Midbrain (tissue), 1 donor: ENCODE data around the gene MED25.
A peak's percentile ranks its signal among the peaks of the same experiment; 100 is the strongest.

Experiments used
- DNase-seq: peaks from one replicate; lab custom pipeline; 2025; lab: John Stamatoyannopoulos, UW

Gene MED25

GRCh38 chr19:49817964-49818648, at the start of gene MED25:
Gene MED25 (plus strand): TSS chr19:49818289. CDS start chr19:49818342, 53 bp downstream.
- DNase-seq = peak; percentile 90

- no peak for DNase-seq
Observed at GRCh38 chr19:49770529-49770928, 47.6 kb upstream of the MED25 start.

GRCh38 chr19:49771674-49772139, 46.4 kb upstream of the MED25 start:
- DNase-seq = no peak

GRCh38 chr19:49772850-49773432, 45.1 kb upstream of the MED25 start:
- DNase-seq = no peak

GRCh38 chr19:49773663-49774350, 44.3 kb upstream of the MED25 start:
- no peak for DNase-seq

- DNase-seq = no peak
Observed at GRCh38 chr19:49774969-49775368, 43.1 kb upstream of the MED25 start.

GRCh38 chr19:49775742-49776370, 42.2 kb upstream of the MED25 start:
- DNase-seq = no peak

GRCh38 chr19:49776371-49776764, 41.7 kb upstream of the MED25 start:
- no peak for DNase-seq

GRCh38 chr19:49779731-49780555, 38.1 kb upstream of the MED25 start:
- no peak for DNase-seq

GRCh38 chr19:49780861-49781260, 37.2 kb upstream of the MED25 start:
- DNase-seq = no peak

- DNase-seq = no peak
Observed at GRCh38 chr19:49781394-49781793, 36.7 kb upstream of the MED25 start.

- DNase-seq = no peak
Observed at GRCh38 chr19:49782515-49782914, 35.6 kb upstream of the MED25 start.

GRCh38 chr19:49786376-49786820, 31.7 kb upstream of the MED25 start:
- no peak for DNase-seq

GRCh38 chr19:49787746-49788145, 30.3 kb upstream of the MED25 start:
- no peak for DNase-seq

GRCh38 chr19:49788857-49789256, 29.2 kb upstream of the MED25 start:
- DNase-seq = no peak

GRCh38 chr19:49790866-49791265, 27.2 kb upstream of the MED25 start:
- no peak for DNase-seq

- no peak for DNase-seq
Observed at GRCh38 chr19:49791776-49792445, 26.2 kb upstream of the MED25 start.

GRCh38 chr19:49792829-49793560, 25.1 kb upstream of the MED25 start:
- DNase-seq = no peak

- no peak for DNase-seq
Observed at GRCh38 chr19:49793561-49793840, 24.6 kb upstream of the MED25 start.

GRCh38 chr19:49795615-49796014, 22.5 kb upstream of the MED25 start:
- DNase-seq = no peak

GRCh38 chr19:49798574-49798973, 19.5 kb upstream of the MED25 start:
- DNase-seq = no peak
